HFF-Myc (cell line): ENCODE measurements around the gene SAA2.
"Not testable (repeated sequence)": the region's sequence is repeated elsewhere in the genome, so short reads cannot be mapped to it uniquely, and the experiment has no call there.

Experiments
- DNase-seq: peaks from one replicate; pipeline ENCODE4 v3.0.0-alpha.2; 2011; ENCODE audit warnings: low read depth; ENCODE audit errors: extremely low read depth
- H3K4me3 ChIP-seq: replicated peaks from 2 replicates; pipeline ENCODE4 v1.5.1; 2011; ENCODE audit warnings: low read depth, mild to moderate bottlenecking, control low read depth, low read length
- CTCF ChIP-seq: IDR thresholded peaks from 2 replicates; pipeline ENCODE4 v1.5.1; 2012; ENCODE audit warnings: mild to moderate bottlenecking, low read depth, low read length, control low read depth; ENCODE audit errors: missing control alignments

SAA2 gene

GRCh38 chr11:18209058-18209457 lies 39.4 kb downstream of the SAA2 start:
- DNase-seq, result no peak
- TF ChIP-seq CTCF, result no peak
- no peak overlapping the region for H3K4me3 ChIP-seq

- no peak for DNase-seq
- TF ChIP-seq CTCF, result no peak
- no peak overlapping the region for H3K4me3 ChIP-seq
These were observed 43.7 kb downstream of the SAA2 start for GRCh38 chr11:18204771-18205170.

GRCh38 chr11:18204220-18204619 lies 44.2 kb downstream of the SAA2 start:
- H3K4me3 ChIP-seq, result no peak overlapping the region
- no peak for TF ChIP-seq CTCF
- DNase-seq, result no peak

GRCh38 chr11:18203723-18204122 lies 44.7 kb downstream of the SAA2 start:
- peak; percentile 6 for DNase-seq

GRCh38 chr11:18197738-18198137 lies 50.7 kb downstream of the SAA2 start:
- not testable (repeated sequence) for DNase-seq, H3K4me3 ChIP-seq

More at GRCh38 chr11:18203723-18204122, 44.7 kb downstream of the SAA2 start:
- H3K4me3 ChIP-seq, result no peak overlapping the region
- TF ChIP-seq CTCF, result peak; percentile 63

- DNase-seq, result no peak
These were observed 51.9 kb downstream of the SAA2 start for GRCh38 chr11:18196532-18196931.

More at GRCh38 chr11:18196532-18196931, 51.9 kb downstream of the SAA2 start:
- no peak for TF ChIP-seq CTCF
- no peak overlapping the region for H3K4me3 ChIP-seq
